Fibroblast of lung (primary cell): ENCODE measurements around the gene CERS4. TPM values are rescaled to one million over a fixed set of nuclear protein-coding genes. Genes with fewer than 3 reads are reported as not detected.
A peak's percentile ranks its signal among the peaks of the same experiment; 100 is the strongest.

Experiments
- DNase-seq, 2 donors: peaks; one replicate each; pipeline versions ENCODE4 v3.0.0 to v3.0.0-alpha.2; 2010; ENCODE audit warnings: low read depth in 2 of 2
- H2AFZ ChIP-seq: 2 replicates; pipeline ENCODE4 v1.5.1; 2012; ENCODE audit warnings: low read length, control low read depth, inconsistent platforms
- H3K27ac ChIP-seq: 2 replicates; pipeline ENCODE4 v1.5.1; 2011; ENCODE audit warnings: low read length, control low read depth; ENCODE audit not compliant: insufficient read depth
- H3K27me3 ChIP-seq: 2 replicates; pipeline ENCODE4 v1.5.1; 2011; ENCODE audit warnings: mild to moderate bottlenecking, low read length; ENCODE audit not compliant: control insufficient read depth, insufficient read depth
- H3K36me3 ChIP-seq: 2 replicates; pipeline ENCODE4 v1.5.1; 2011; ENCODE audit warnings: low read length; ENCODE audit not compliant: control insufficient read depth, insufficient read depth
- H3K4me1 ChIP-seq: 2 replicates; pipeline ENCODE4 v1.5.1; 2011; ENCODE audit warnings: low read length; ENCODE audit not compliant: control insufficient read depth, insufficient read depth; ENCODE audit errors: extremely low read depth
- H3K4me2 ChIP-seq: 2 replicates; pipeline ENCODE4 v1.5.1; 2011; ENCODE audit warnings: low read length, control low read depth; ENCODE audit not compliant: insufficient read depth; ENCODE audit errors: extremely low read depth
- H3K4me3 ChIP-seq, 4 experiments: fragments of 200-600 bp in 1 of 4; sonication (generic) in 1 of 4; replicated peaks in 1 of 4; 2 replicates each; pipeline ENCODE4 v1.5.1; 2011 to 2016; ENCODE audit warnings: low read length in 4 of 4, low read depth in 3 of 4, mild to moderate bottlenecking in 3 of 4, control low read depth in 2 of 4, inconsistent platforms in 1 of 4, mixed read lengths in 1 of 4; ENCODE audit not compliant: insufficient read depth in 1 of 4; ENCODE audit errors: control extremely low read depth in 1 of 4
- H3K79me2 ChIP-seq: 2 replicates; pipeline ENCODE4 v1.5.1; 2012; ENCODE audit warnings: mild to moderate bottlenecking, low read length, inconsistent platforms; ENCODE audit not compliant: control insufficient read depth, insufficient read depth
- H3K9ac ChIP-seq: 2 replicates; pipeline ENCODE4 v1.5.1; 2011; ENCODE audit warnings: mild to moderate bottlenecking, low read length, control low read depth; ENCODE audit not compliant: insufficient read depth
- H3K9me3 ChIP-seq: 2 replicates; pipeline ENCODE4 v1.5.1; 2012; ENCODE audit warnings: low read depth, low read length; ENCODE audit not compliant: control insufficient read depth, insufficient read depth
- H4K20me1 ChIP-seq: 2 replicates; pipeline ENCODE4 v1.5.1; 2011; ENCODE audit warnings: low read length; ENCODE audit not compliant: control insufficient read depth, insufficient read depth; ENCODE audit errors: extremely low read depth
- EZH2 ChIP-seq: IDR thresholded peaks from 2 replicates; pipeline ENCODE4 v1.5.1; 2012; ENCODE audit warnings: low read length, control low read depth, mild to moderate bottlenecking; ENCODE audit errors: missing control alignments
- polyA plus RNA-seq, 2 donors: library from polyadenylated mRNA; depleted of rRNA in 1 of 2; stranded (reverse) in 1 of 2; unstranded in 1 of 2; fragments of >200 nt; gene quantifications; 2 replicates each; pipeline ENCODE4 v1.2.1, GENCODE V29; 2011 to 2012; ENCODE audit warnings: missing spikeins in 1 of 2
- total RNA-seq: library from RNA; depleted of rRNA; stranded (reverse); fragments of >200 nt; gene quantifications from 2 replicates; pipeline ENCODE4 v1.2.1, GENCODE V29; 2014
- TF ChIP-seq, protein P1 (sequence below), 2 donors: IDR thresholded peaks in 1 of 2; conservative IDR thresholded peaks in 1 of 2; 1 replicate in 1 of 2; 2 replicates in 1 of 2; pipeline ENCODE4 v1.5.1; 2011 to 2012; ENCODE audit warnings: low read length in 2 of 2, control low read depth in 1 of 2, inconsistent platforms in 1 of 2, low read depth in 1 of 2, mild to moderate bottlenecking in 1 of 2

CERS4 gene
- total and polyA plus RNA-seq, 2 donors (not counting 1 experiment from before 2014, with no cell fraction given): 0.74 to 17.0 TPM

- Histone ChIP-seq H2AFZ (no peak overlapping the region), H3K27ac (no peak overlapping the region), H4K20me1 (no peaks in the 10 kb centered on the region), H3K9me3 (no peaks in the 10 kb centered on the region), H3K36me3 (no peaks in the 10 kb centered on the region), H3K9ac (no peak overlapping the region), H3K4me1 (no peaks in the 10 kb centered on the region), H3K4me2 (no peak overlapping the region), H3K27me3 (no peaks in the 10 kb centered on the region), H3K4me3 (no peak overlapping the region), H3K79me2 (no peaks in the 10 kb centered on the region)
- DNase-seq: no peak
- TF ChIP-seq EZH2: no peak
- TF ChIP-seq, protein P1, sequence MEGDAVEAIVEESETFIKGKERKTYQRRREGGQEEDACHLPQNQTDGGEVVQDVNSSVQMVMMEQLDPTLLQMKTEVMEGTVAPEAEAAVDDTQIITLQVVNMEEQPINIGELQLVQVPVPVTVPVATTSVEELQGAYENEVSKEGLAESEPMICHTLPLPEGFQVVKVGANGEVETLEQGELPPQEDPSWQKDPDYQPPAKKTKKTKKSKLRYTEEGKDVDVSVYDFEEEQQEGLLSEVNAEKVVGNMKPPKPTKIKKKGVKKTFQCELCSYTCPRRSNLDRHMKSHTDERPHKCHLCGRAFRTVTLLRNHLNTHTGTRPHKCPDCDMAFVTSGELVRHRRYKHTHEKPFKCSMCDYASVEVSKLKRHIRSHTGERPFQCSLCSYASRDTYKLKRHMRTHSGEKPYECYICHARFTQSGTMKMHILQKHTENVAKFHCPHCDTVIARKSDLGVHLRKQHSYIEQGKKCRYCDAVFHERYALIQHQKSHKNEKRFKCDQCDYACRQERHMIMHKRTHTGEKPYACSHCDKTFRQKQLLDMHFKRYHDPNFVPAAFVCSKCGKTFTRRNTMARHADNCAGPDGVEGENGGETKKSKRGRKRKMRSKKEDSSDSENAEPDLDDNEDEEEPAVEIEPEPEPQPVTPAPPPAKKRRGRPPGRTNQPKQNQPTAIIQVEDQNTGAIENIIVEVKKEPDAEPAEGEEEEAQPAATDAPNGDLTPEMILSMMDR (conservative IDR thresholded peaks at IDR 0.05 in 1 of 2, IDR thresholded peaks at IDR 0.05 in 1 of 2; ENCODE audit: low read depth in 1 of 2, low read length in 2 of 2): no peak
These were observed 15.4 kb downstream of the CERS4 start for GRCh38 chr19:8224394-8225145.

DNA sequence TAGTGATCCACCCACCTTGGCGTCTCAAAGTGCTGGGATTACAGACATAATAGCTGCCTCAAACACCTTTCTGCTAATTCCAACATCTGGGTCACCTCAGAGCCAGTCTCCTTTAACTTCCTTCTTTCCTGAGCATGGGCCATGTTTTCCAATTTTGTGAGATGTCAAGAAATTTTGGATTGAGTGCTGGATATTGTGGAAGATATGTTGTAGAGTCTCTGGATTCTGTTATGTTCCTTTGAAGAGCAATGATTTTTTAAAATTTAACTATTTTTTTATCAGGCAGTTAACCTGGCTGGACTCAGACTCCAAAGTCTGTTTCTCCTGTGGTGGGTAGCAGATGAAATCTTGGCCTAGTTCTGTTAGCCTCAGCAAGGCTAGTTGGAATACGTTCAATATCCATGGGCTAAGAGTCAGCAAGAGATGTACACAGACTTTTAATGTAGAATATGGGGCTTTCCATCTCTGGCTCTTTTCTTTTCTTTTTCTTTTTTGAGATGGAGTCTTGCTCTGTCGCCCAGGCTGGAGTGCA, 22.0 kb downstream of the CERS4 start:
- no peaks in the 10 kb centered on the region for H3K79me2 ChIP-seq
- H3K27ac ChIP-seq: no peak overlapping the region
- no peaks in the 10 kb centered on the region for H3K27me3 ChIP-seq
- H3K4me3 ChIP-seq: no peak overlapping the region
- no peaks in the 10 kb centered on the region for H4K20me1 ChIP-seq
- no peaks in the 10 kb centered on the region for H3K36me3 ChIP-seq
- H3K9me3 ChIP-seq: no peaks in the 10 kb centered on the region
- no peak overlapping the region for H3K4me2 ChIP-seq
- TF ChIP-seq, protein P1 (conservative IDR thresholded peaks at IDR 0.05 in 1 of 2, IDR thresholded peaks at IDR 0.05 in 1 of 2; ENCODE audit: low read depth in 1 of 2, low read length in 2 of 2): no peak
- no peak for TF ChIP-seq EZH2
- H3K4me1 ChIP-seq: no peaks in the 10 kb centered on the region
- no peak overlapping the region for H3K9ac ChIP-seq
- no peak overlapping the region for H2AFZ ChIP-seq
- no peak for DNase-seq

- TF ChIP-seq EZH2: no peak
- TF ChIP-seq, protein P1 (conservative IDR thresholded peaks at IDR 0.05 in 1 of 2, IDR thresholded peaks at IDR 0.05 in 1 of 2; ENCODE audit: low read depth in 1 of 2, low read length in 2 of 2): no peak
- no peak overlapping the region for H3K4me2 ChIP-seq
- H3K79me2 ChIP-seq: no peaks in the 10 kb centered on the region
- H2AFZ ChIP-seq: no peak overlapping the region
- no peaks in the 10 kb centered on the region for H4K20me1 ChIP-seq
- H3K9ac ChIP-seq: no peak overlapping the region
- H3K27ac ChIP-seq: no peak overlapping the region
- no peak overlapping the region for H3K4me3 ChIP-seq
- H3K27me3 ChIP-seq: no peaks in the 10 kb centered on the region
- H3K9me3 ChIP-seq: no peaks in the 10 kb centered on the region
- no peaks in the 10 kb centered on the region for H3K4me1 ChIP-seq
- DNase-seq: peak in 1 of 2 donors; percentile 58
- no peaks in the 10 kb centered on the region for H3K36me3 ChIP-seq
These were observed 24.2 kb downstream of the CERS4 start for GRCh38 chr19:8233370-8233769.
